ENCODE measurements around the gene FRMD4B.

FRMD4B gene

GRCh38 chr3:69121513-69121912, 264.4 kb downstream of the FRMD4B start:
- H3K9me3 Mint-ChIP-seq = no peaks in the 10 kb centered on the region
- peak overlapping the region; percentile 23 to 36 (median 33) for H3K27ac Mint-ChIP-seq
- H3K27me3 Mint-ChIP-seq (ENCODE audit: low read depth) = no peaks in the 10 kb centered on the region
- H3K4me1 Mint-ChIP-seq = peaks cover 41% of the 10 kb centered on the region
- H3K4me3 Mint-ChIP-seq = peak overlapping the region; percentile 37 to 91 (median 78)
- TF ChIP-seq CTCF (IDR thresholded peaks at IDR 0.05; ENCODE audit: unreplicated experiment in 3 of 3) = no peak
- no peaks in the 10 kb centered on the region for H3K36me3 Mint-ChIP-seq (ENCODE audit: low read depth)

- peak; percentile 89 to 95 (median 92) for TF ChIP-seq CTCF (IDR thresholded peaks at IDR 0.05; ENCODE audit: unreplicated experiment in 3 of 3)
- no peaks in the 10 kb centered on the region for H3K9me3 Mint-ChIP-seq
Observed at GRCh38 chr3:69120879-69121464, 264.9 kb downstream of the FRMD4B start.

More at GRCh38 chr3:69120879-69121464, 264.9 kb downstream of the FRMD4B start:
- Mint-ChIP-seq H3K27me3 (ENCODE audit: low read depth) (no peaks in the 10 kb centered on the region), H3K27ac (no peak overlapping the region), H3K36me3 (ENCODE audit: low read depth) (no peaks in the 10 kb centered on the region), H3K4me1 (peaks cover 36% of the 10 kb centered on the region), H3K4me3 (peak overlapping the region in 2 of 3 experiments; percentile 78 to 91)
